Neural cell (in vitro differentiated cells): ENCODE data around the gene ZNF317. TPM values are rescaled to one million over a fixed set of nuclear protein-coding genes. Genes with fewer than 3 reads are reported as not detected.

ENCODE experiments used
- H2AFZ ChIP-seq: fragments of 200-600, 300-800 bp; sonication (generic), shearing (Covaris generic); 2 replicates; pipeline ENCODE4 v1.6.0; 2014; ENCODE audit warnings: low read depth, mild to moderate bottlenecking, antibody characterized with exemption, low read length, moderate library complexity
- H3F3A ChIP-seq: fragments of 200-600 bp; shearing (Covaris generic); 2 replicates; pipeline ENCODE4 v1.6.1; 2016; ENCODE audit warnings: mild to moderate bottlenecking, moderate library complexity, mixed read lengths, antibody characterized with exemption, low read length; ENCODE audit not compliant: insufficient read depth, poor library complexity, severe bottlenecking
- H3K27ac ChIP-seq: fragments of 200-600, 300-800 bp; sonication (generic), shearing (Covaris generic); 2 replicates; pipeline ENCODE4 v1.5.1; 2014; ENCODE audit warnings: mild to moderate bottlenecking, low read length, moderate library complexity
- H3K27me3 ChIP-seq: fragments of 300-800, 200-600 bp; sonication (generic), shearing (Covaris generic); 2 replicates; pipeline ENCODE4 v1.6.0; 2014; ENCODE audit warnings: mild to moderate bottlenecking, low read depth, low read length, moderate library complexity; ENCODE audit not compliant: insufficient read depth
- H3K36me3 ChIP-seq: fragments of 300-800, 200-600 bp; sonication (generic), shearing (Covaris generic); 2 replicates; pipeline ENCODE4 v1.5.1; 2014; ENCODE audit warnings: mild to moderate bottlenecking, antibody characterized with exemption, low read length, moderate library complexity; ENCODE audit not compliant: insufficient read depth
- H3K4me2 ChIP-seq: fragments of 300-800, 200-600 bp; sonication (generic), shearing (Covaris generic); 2 replicates; pipeline ENCODE4 v1.6.0; 2014; ENCODE audit warnings: mild to moderate bottlenecking, low read length
- H3K4me3 ChIP-seq: fragments of 300-800, 200-600 bp; sonication (generic), shearing (Covaris generic); 2 replicates; pipeline ENCODE4 v1.5.1; 2014; ENCODE audit warnings: mild to moderate bottlenecking, low read length, moderate library complexity
- H3K79me2 ChIP-seq: fragments of 200-600 bp; shearing (Covaris generic); replicated peaks from 2 replicates; pipeline ENCODE4 v1.6.0; 2014; ENCODE audit warnings: mild to moderate bottlenecking, low read length, moderate library complexity; ENCODE audit not compliant: insufficient read depth
- H3K9ac ChIP-seq: fragments of 300-800, 200-600 bp; sonication (generic), shearing (Covaris generic); 2 replicates; pipeline ENCODE4 v1.6.1; 2016; ENCODE audit warnings: mild to moderate bottlenecking, low read length, mixed read lengths
- H3K9me2 ChIP-seq: fragments of 200-600 bp; shearing (Covaris generic); 2 replicates; pipeline ENCODE4 v1.6.1; 2016; ENCODE audit warnings: mild to moderate bottlenecking, low read length, mixed read lengths; ENCODE audit not compliant: insufficient read depth
- H3K9me3 ChIP-seq: fragments of 200-600, 300-800 bp; sonication (generic), shearing (Covaris generic); 2 replicates; pipeline ENCODE4 v1.6.1; 2016; ENCODE audit warnings: mild to moderate bottlenecking, mixed run types, low read length, moderate library complexity, mixed read lengths
- H4K20me1 ChIP-seq: fragments of 200-600 bp; shearing (Covaris generic); 2 replicates; pipeline ENCODE4 v1.6.1; 2016; ENCODE audit warnings: mild to moderate bottlenecking, mixed run types; ENCODE audit not compliant: insufficient read depth
- EP300 ChIP-seq: fragments of 450-650 bp; conservative IDR thresholded peaks from 2 replicates; pipeline ENCODE4 v1.6.1; 2014; ENCODE audit warnings: antibody characterized with exemption, mild to moderate bottlenecking, moderate library complexity; ENCODE audit not compliant: poor library complexity, severe bottlenecking
- EZH2 ChIP-seq: fragments of 200-600, 300-800 bp; shearing (Covaris generic), sonication (generic); IDR thresholded peaks from 2 replicates; pipeline ENCODE4 v1.6.1; 2014; ENCODE audit warnings: antibody characterized with exemption, low read length, borderline replicate concordance, mild to moderate bottlenecking; ENCODE audit not compliant: insufficient read depth, poor library complexity, severe bottlenecking
- MXI1 ChIP-seq: fragments of 450-650 bp; conservative IDR thresholded peaks from 2 replicates; pipeline ENCODE4 v1.6.1; 2014; ENCODE audit warnings: antibody characterized with exemption, mild to moderate bottlenecking; ENCODE audit not compliant: poor library complexity, severe bottlenecking
- POLR2AphosphoS5 ChIP-seq: IDR thresholded peaks from 2 replicates; pipeline ENCODE4 v1.6.1; 2012
- RAD21 ChIP-seq: fragments of 450-650 bp; conservative IDR thresholded peaks from 2 replicates; pipeline ENCODE4 v1.6.1; 2014; ENCODE audit warnings: antibody characterized with exemption, mild to moderate bottlenecking, moderate library complexity
- SMC3 ChIP-seq: fragments of 450-650 bp; conservative IDR thresholded peaks from 2 replicates; pipeline ENCODE4 v1.6.1; 2014; ENCODE audit warnings: antibody characterized with exemption, mild to moderate bottlenecking, moderate library complexity; ENCODE audit not compliant: poor library complexity
- TAF1 ChIP-seq: IDR thresholded peaks from 2 replicates; pipeline ENCODE4 v1.6.1; 2012; ENCODE audit warnings: low read depth
- polyA plus RNA-seq: library from polyadenylated mRNA; depleted of rRNA; stranded (reverse); fragments of >200 nt; gene quantifications from 2 replicates; pipeline ENCODE4 v1.2.3, GENCODE V29; 2014
- TF ChIP-seq, protein P1 (sequence below): IDR thresholded peaks from 2 replicates; pipeline ENCODE4 v1.6.1; 2012; ENCODE audit warnings: borderline replicate concordance
- TF ChIP-seq, protein P2 (sequence below): fragments of 450-650 bp; IDR thresholded peaks from 2 replicates; pipeline ENCODE4 v1.5.1; 2014; ENCODE audit warnings: antibody characterized with exemption, mild to moderate bottlenecking, moderate library complexity; ENCODE audit not compliant: poor library complexity, severe bottlenecking

ZNF317 gene
- polyA plus RNA-seq, 1 donor from 2014 or later: 14.5 TPM

DNA sequence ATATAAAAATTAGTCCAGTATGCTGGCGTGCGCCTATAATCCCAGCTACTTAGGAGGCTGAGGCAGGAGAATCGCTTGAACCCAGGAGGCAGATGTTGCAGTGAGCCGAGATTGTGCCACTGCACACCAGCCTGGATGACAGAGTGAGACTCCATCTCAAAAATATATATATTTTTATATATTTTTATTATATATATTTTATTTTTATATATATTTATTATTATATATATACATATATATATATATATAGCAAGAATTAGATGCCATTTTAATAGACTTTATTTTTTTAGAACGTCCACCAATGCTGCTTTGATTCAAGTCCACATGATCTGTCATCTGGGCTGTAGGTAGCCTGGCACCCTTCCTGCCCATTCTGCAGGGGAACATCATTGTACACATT, 35.1 kb downstream of the ZNF317 start:
- Histone ChIP-seq H3K9ac (no peak overlapping the region), H3K27ac (no peak overlapping the region), H3K9me2 (no peaks in the 10 kb centered on the region), H2AFZ (no peak overlapping the region), H3K9me3 (no peaks in the 10 kb centered on the region), H3K79me2 (no peaks in the 10 kb centered on the region), H3K27me3 (no peaks in the 10 kb centered on the region), H3K4me2 (no peak overlapping the region), H4K20me1 (no peaks in the 10 kb centered on the region), H3K4me3 (no peak overlapping the region), H3F3A (no peaks in the 10 kb centered on the region), H3K36me3 (no peaks in the 10 kb centered on the region)
- TF ChIP-seq, protein P1, sequence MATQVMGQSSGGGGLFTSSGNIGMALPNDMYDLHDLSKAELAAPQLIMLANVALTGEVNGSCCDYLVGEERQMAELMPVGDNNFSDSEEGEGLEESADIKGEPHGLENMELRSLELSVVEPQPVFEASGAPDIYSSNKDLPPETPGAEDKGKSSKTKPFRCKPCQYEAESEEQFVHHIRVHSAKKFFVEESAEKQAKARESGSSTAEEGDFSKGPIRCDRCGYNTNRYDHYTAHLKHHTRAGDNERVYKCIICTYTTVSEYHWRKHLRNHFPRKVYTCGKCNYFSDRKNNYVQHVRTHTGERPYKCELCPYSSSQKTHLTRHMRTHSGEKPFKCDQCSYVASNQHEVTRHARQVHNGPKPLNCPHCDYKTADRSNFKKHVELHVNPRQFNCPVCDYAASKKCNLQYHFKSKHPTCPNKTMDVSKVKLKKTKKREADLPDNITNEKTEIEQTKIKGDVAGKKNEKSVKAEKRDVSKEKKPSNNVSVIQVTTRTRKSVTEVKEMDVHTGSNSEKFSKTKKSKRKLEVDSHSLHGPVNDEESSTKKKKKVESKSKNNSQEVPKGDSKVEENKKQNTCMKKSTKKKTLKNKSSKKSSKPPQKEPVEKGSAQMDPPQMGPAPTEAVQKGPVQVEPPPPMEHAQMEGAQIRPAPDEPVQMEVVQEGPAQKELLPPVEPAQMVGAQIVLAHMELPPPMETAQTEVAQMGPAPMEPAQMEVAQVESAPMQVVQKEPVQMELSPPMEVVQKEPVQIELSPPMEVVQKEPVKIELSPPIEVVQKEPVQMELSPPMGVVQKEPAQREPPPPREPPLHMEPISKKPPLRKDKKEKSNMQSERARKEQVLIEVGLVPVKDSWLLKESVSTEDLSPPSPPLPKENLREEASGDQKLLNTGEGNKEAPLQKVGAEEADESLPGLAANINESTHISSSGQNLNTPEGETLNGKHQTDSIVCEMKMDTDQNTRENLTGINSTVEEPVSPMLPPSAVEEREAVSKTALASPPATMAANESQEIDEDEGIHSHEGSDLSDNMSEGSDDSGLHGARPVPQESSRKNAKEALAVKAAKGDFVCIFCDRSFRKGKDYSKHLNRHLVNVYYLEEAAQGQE: no peak
- TF ChIP-seq SMC3 (no peak), POLR2AphosphoS5 (no peak), TAF1 (no peak), EZH2 (no peak), EP300 (no peak), RAD21 (no peak), MXI1 (no peak)
- TF ChIP-seq, protein P2, sequence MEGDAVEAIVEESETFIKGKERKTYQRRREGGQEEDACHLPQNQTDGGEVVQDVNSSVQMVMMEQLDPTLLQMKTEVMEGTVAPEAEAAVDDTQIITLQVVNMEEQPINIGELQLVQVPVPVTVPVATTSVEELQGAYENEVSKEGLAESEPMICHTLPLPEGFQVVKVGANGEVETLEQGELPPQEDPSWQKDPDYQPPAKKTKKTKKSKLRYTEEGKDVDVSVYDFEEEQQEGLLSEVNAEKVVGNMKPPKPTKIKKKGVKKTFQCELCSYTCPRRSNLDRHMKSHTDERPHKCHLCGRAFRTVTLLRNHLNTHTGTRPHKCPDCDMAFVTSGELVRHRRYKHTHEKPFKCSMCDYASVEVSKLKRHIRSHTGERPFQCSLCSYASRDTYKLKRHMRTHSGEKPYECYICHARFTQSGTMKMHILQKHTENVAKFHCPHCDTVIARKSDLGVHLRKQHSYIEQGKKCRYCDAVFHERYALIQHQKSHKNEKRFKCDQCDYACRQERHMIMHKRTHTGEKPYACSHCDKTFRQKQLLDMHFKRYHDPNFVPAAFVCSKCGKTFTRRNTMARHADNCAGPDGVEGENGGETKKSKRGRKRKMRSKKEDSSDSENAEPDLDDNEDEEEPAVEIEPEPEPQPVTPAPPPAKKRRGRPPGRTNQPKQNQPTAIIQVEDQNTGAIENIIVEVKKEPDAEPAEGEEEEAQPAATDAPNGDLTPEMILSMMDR: no peak

DNA sequence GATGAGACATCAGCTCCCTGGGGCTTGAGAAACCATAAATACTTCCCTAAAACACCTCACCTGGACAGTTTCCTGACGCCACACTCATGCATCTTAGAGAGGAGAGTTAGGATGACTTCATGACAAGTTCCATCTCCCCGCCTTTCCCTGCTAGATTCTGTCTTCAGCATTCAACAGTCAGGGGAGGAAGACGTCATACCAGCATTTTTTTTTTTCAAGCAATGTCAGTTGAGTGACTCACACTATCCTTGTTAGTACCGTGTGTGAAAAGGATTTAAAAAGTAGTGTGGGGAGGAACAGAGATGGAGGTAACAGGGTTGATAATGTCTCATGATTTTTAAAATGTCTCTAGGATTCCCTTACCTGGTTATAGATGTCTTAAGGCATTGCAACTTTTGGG, 38.7 kb downstream of the ZNF317 start, which contains the start of gene OR7D2:
Gene OR7D2, plus strand, starts transcription at position 79 of the 400 bp plus-strand sequence. CDS start 6,803 bp downstream, outside the sequence.
- Histone ChIP-seq H3K79me2 (no peaks in the 10 kb centered on the region), H3K9ac (no peak within 1 kb of the TSS), H3F3A (no peaks in the 10 kb centered on the region), H3K4me3 (no peak within 1 kb of the TSS), H3K9me3 (no peaks in the 10 kb centered on the region), H3K27ac (no peak within 1 kb of the TSS), H3K9me2 (no peaks in the 10 kb centered on the region), H3K27me3 (no peaks in the 10 kb centered on the region), H4K20me1 (no peaks in the 10 kb centered on the region), H2AFZ (no peak within 1 kb of the TSS), H3K4me2 (no peak within 1 kb of the TSS), H3K36me3 (no peaks in the 10 kb centered on the region)
- TF ChIP-seq, protein P2: no peak
- TF ChIP-seq, protein P1: no peak
- TF ChIP-seq TAF1: no peak
- no peak for TF ChIP-seq SMC3
- no peak for TF ChIP-seq POLR2AphosphoS5
